Measurements from ENCODE around the gene BRCC3.
A peak's percentile ranks its signal among the peaks of the same experiment; 100 is the strongest.

Gene BRCC3

GRCh38 chrX:155046129-155046810 lies 25.0 kb upstream of the BRCC3 start:
- Histone ChIP-seq H3K4me1 (ENCODE audit: insufficient read depth, low read length) (no peaks in the 10 kb centered on the region), H3K36me3 (ENCODE audit: insufficient read depth, low read length) (no peaks in the 10 kb centered on the region), H3K9me3 (ENCODE audit: insufficient read depth, low read depth, low read length) (no peaks in the 10 kb centered on the region), H3K9ac (ENCODE audit: low read depth, low read length) (no peak overlapping the region), H3K27me3 (ENCODE audit: insufficient read depth, low read length) (no peaks in the 10 kb centered on the region), H3K27ac (ENCODE audit: low read depth, low read length) (no peak overlapping the region), H3K4me3 (ENCODE audit: low read length) (no peak overlapping the region)
- 97% methylated on average over 5 of the region's 6 CpGs for whole genome bisulfite sequencing

DNA sequence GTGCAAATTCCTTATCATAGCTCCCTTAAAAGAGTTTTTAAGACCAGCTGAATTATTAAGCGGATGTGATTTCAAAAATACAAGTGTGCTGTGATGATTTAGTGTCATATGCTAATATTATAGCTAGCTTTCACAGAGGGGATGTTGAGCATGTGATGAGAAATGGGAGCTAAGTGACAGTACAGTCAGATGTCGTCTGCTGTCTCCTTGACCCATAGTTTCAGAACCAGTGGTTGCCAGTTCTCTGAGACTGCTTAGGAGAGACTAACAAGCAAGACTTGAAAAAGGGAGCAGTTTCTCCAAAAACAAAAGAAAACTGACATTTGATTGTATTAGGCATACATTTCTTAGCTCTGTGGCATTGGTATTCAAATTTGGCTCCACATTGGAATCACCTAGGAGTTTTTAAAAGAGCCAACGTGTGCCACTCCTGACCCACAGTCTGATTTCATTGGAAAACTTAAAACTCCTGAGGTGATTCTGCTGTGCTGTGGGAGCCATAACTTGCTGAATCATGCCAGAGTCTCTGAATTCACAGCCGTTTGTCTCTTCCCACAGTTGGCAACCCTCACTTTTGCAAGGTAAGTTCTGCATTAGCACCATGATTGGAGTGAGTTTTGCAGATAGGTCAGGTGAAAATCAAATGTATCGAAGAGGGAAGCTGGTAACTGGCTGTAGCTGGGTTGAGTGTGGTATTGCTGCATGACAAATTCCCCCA lies 24.3 kb upstream of the BRCC3 start:
- Histone ChIP-seq H3K4me3 (ENCODE audit: low read length) (no peak overlapping the region), H3K4me1 (ENCODE audit: insufficient read depth, low read length) (no peaks in the 10 kb centered on the region), H3K9ac (ENCODE audit: low read depth, low read length) (no peak overlapping the region), H3K27me3 (ENCODE audit: insufficient read depth, low read length) (no peaks in the 10 kb centered on the region), H3K27ac (ENCODE audit: low read depth, low read length) (no peak overlapping the region), H3K9me3 (ENCODE audit: insufficient read depth, low read depth, low read length) (no peaks in the 10 kb centered on the region), H3K36me3 (ENCODE audit: insufficient read depth, low read length) (peaks cover 4% of the 10 kb centered on the region; the same call in 1 of the 2 replicates)
- WGBS: 81% methylated on average over 4 of the region's 5 CpGs

- no peaks in the 10 kb centered on the region for H3K4me1 ChIP-seq (ENCODE audit: insufficient read depth, low read length)
- H3K4me3 ChIP-seq (ENCODE audit: low read length): no peak overlapping the region
- 16% methylated on average over 6 of the region's 9 CpGs for WGBS
- no peak overlapping the region for H3K9ac ChIP-seq (ENCODE audit: low read depth, low read length)
- H3K36me3 ChIP-seq (ENCODE audit: insufficient read depth, low read length): peaks cover 4% of the 10 kb centered on the region; the same call in 1 of the 2 replicates
- no peak overlapping the region for H3K27ac ChIP-seq (ENCODE audit: low read depth, low read length)
- H3K9me3 ChIP-seq (ENCODE audit: insufficient read depth, low read depth, low read length): no peaks in the 10 kb centered on the region
- no peaks in the 10 kb centered on the region for H3K27me3 ChIP-seq (ENCODE audit: insufficient read depth, low read length)
These were observed 22.2 kb upstream of the BRCC3 start for GRCh38 chrX:155048977-155049619.

GRCh38 chrX:155052738-155053498 lies 18.4 kb upstream of the BRCC3 start:
- Histone ChIP-seq H3K27ac (ENCODE audit: low read depth, low read length) (no peak overlapping the region), H3K9ac (ENCODE audit: low read depth, low read length) (no peak overlapping the region), H3K9me3 (ENCODE audit: insufficient read depth, low read depth, low read length) (no peaks in the 10 kb centered on the region), H3K27me3 (ENCODE audit: insufficient read depth, low read length) (no peaks in the 10 kb centered on the region), H3K4me1 (ENCODE audit: insufficient read depth, low read length) (no peaks in the 10 kb centered on the region), H3K4me3 (ENCODE audit: low read length) (no peak overlapping the region), H3K36me3 (ENCODE audit: insufficient read depth, low read length) (peaks cover 4% of the 10 kb centered on the region; the same call in 1 of the 2 replicates)
- 93% methylated on average over 5 of the region's 5 CpGs for WGBS

DNA sequence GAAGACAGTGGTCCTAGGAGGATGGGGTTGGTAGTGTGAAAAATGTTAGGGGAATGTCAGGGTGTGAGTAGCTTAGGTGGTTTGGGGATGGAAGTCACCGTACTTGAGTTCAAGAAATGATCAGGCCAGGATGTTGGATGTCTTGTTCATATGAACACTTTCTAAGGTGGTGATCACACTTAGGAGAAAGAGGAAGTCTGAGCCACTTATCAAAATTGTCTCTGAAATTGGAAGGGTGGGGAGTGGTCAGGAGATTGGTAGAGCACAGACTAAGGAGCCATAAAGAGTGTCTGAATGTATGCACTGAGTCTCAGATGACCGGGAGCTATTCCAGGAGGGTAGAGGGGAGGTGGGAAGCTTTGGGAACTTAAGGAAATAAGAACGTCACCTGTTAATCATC lies 17.7 kb upstream of the BRCC3 start:
- 93% methylated on average over 3 of the region's 3 CpGs for WGBS
- Histone ChIP-seq H3K9ac (ENCODE audit: low read depth, low read length) (no peak overlapping the region), H3K27me3 (ENCODE audit: insufficient read depth, low read length) (no peaks in the 10 kb centered on the region)

GRCh38 chrX:155054255-155054654 lies 17.1 kb upstream of the BRCC3 start:
- H3K36me3 ChIP-seq (ENCODE audit: insufficient read depth, low read length): peaks cover 4% of the 10 kb centered on the region; the same call in 1 of the 2 replicates
- no peaks in the 10 kb centered on the region for H3K4me1 ChIP-seq (ENCODE audit: insufficient read depth, low read length)
- no peak overlapping the region for H3K4me3 ChIP-seq (ENCODE audit: low read length)
- 95% methylated on average over 1 of the region's 4 CpGs for WGBS
- H3K27ac ChIP-seq (ENCODE audit: low read depth, low read length): no peak overlapping the region
- no peaks in the 10 kb centered on the region for H3K9me3 ChIP-seq (ENCODE audit: insufficient read depth, low read depth, low read length)
- H3K27me3 ChIP-seq (ENCODE audit: insufficient read depth, low read length): no peaks in the 10 kb centered on the region
- H3K9ac ChIP-seq (ENCODE audit: low read depth, low read length): no peak overlapping the region

More for the DNA sequence above, 17.7 kb upstream of the BRCC3 start:
- H3K4me3 ChIP-seq (ENCODE audit: low read length): no peak overlapping the region
- no peaks in the 10 kb centered on the region for H3K4me1 ChIP-seq (ENCODE audit: insufficient read depth, low read length)
- peaks cover 4% of the 10 kb centered on the region; the same call in 1 of the 2 replicates for H3K36me3 ChIP-seq (ENCODE audit: insufficient read depth, low read length)
- no peaks in the 10 kb centered on the region for H3K9me3 ChIP-seq (ENCODE audit: insufficient read depth, low read depth, low read length)
- H3K27ac ChIP-seq (ENCODE audit: low read depth, low read length): no peak overlapping the region

DNA sequence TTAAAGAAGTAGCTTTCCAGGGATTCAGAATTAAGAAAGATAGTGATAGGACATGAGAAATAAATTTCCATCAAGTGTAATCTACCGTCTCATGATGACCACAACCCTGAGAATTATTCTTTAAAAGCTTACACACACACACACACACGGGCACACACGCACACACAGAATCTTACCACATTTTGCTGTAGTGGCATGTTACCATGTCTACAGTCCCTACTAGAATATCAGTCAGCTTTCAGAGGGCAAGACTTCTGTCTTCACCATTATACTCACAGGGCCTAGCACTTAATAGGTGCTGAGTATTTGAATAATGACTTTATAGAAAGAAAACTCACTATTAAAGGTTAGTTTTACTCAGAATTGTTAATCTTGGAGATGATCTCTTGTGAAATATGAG lies 15.8 kb upstream of the BRCC3 start:
- no peak overlapping the region for H3K4me3 ChIP-seq (ENCODE audit: low read length)
- H3K27me3 ChIP-seq (ENCODE audit: insufficient read depth, low read length): no peaks in the 10 kb centered on the region
- 97% methylated on average over 3 of the region's 3 CpGs for WGBS
- H3K9ac ChIP-seq (ENCODE audit: low read depth, low read length): no peak overlapping the region
- no peaks in the 10 kb centered on the region for H3K4me1 ChIP-seq (ENCODE audit: insufficient read depth, low read length)
- H3K27ac ChIP-seq (ENCODE audit: low read depth, low read length): no peak overlapping the region
- peaks cover 12% of the 10 kb centered on the region for H3K36me3 ChIP-seq (ENCODE audit: insufficient read depth, low read length)
- H3K9me3 ChIP-seq (ENCODE audit: insufficient read depth, low read depth, low read length): no peaks in the 10 kb centered on the region

DNA sequence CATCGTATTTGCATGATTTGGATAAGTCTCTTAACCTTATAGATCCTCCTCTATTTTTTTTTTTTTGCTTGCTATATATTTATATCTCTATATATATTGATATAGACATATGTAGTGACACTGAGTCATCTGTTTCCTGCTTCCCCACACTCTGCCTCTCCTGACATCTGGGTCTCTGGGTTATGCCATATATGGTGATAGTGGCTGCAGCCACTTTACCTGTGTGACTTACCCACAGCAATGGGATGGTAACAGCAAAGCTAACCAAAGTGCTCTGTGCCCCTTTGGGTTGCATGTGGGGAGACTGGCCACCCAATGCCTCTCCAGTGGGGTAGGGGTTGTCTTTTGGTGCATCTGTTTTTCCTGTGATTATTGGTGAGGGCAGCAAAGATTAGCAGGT lies 14.8 kb upstream of the BRCC3 start:
- Histone ChIP-seq H3K36me3 (ENCODE audit: insufficient read depth, low read length) (peaks cover 17% of the 10 kb centered on the region), H3K4me3 (ENCODE audit: low read length) (no peak overlapping the region), H3K9me3 (ENCODE audit: insufficient read depth, low read depth, low read length) (no peaks in the 10 kb centered on the region), H3K27me3 (ENCODE audit: insufficient read depth, low read length) (no peaks in the 10 kb centered on the region), H3K4me1 (ENCODE audit: insufficient read depth, low read length) (no peaks in the 10 kb centered on the region), H3K9ac (ENCODE audit: low read depth, low read length) (no peak overlapping the region), H3K27ac (ENCODE audit: low read depth, low read length) (no peak overlapping the region)
- WGBS: no CpG with 5 or more reads among the region's 1 CpG

DNA sequence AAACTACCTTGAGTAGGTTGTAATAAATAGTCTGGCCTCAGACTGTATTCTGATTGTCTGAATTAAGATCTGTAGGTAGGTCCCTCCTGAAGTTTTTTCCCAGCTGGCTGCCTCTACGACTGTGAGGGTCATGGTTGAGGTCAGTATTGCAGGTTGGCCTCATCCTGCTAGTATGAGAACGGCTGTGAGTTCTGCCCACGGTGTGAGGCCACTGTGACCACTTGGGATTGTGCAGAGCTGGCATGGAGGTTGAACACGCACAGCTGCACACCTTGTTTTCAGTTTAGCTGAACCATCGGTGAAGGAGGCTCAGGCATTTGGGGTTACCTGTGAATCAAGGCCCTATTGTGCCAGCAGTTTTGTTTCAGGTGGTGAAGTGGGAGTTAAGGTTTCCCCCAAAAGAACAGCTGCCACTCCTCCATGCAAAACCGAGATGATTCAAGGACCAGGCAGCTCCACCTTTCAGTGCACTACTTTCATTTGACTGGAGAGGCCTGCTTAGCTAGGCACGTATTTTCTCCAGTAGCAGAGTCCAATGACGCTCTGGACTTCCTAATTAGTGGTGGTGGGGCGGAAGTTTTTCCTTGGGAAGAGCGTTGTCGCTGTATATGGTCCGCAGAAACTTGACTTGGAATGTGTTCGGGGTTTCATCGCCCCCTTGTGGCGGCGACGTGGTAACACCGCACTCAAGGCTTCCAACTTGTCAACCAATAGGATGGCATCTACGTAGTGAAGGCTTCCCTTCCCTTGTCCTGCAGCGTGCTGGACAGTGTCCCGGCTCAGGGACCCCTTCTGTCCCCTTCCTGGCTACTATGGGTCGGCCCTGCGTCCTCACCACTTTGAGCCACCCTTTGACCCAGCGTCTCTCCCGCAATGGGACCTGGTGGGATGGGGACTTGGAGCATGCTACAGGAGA lies 14.2 kb upstream of the BRCC3 start:
- Histone ChIP-seq H3K36me3 (ENCODE audit: insufficient read depth, low read length) (peaks cover 17% of the 10 kb centered on the region), H3K27me3 (ENCODE audit: insufficient read depth, low read length) (no peaks in the 10 kb centered on the region), H3K4me1 (ENCODE audit: insufficient read depth, low read length) (no peaks in the 10 kb centered on the region), H3K27ac (ENCODE audit: low read depth, low read length) (no peak overlapping the region), H3K9me3 (ENCODE audit: insufficient read depth, low read depth, low read length) (no peaks in the 10 kb centered on the region), H3K4me3 (ENCODE audit: low read length) (peak overlapping the region; percentile 35), H3K9ac (ENCODE audit: low read depth, low read length) (no peak overlapping the region)
- 25% methylated on average over 24 of the region's 25 CpGs for WGBS

- H3K36me3 ChIP-seq (ENCODE audit: insufficient read depth, low read length): peaks cover 17% of the 10 kb centered on the region
- H3K9ac ChIP-seq (ENCODE audit: low read depth, low read length): no peak overlapping the region
- 93% methylated on average over 3 of the region's 4 CpGs for WGBS
These were observed 9.5 kb upstream of the BRCC3 start for GRCh38 chrX:155061760-155062159.

More at GRCh38 chrX:155061760-155062159, 9.5 kb upstream of the BRCC3 start:
- Histone ChIP-seq H3K27ac (ENCODE audit: low read depth, low read length) (no peak overlapping the region), H3K4me1 (ENCODE audit: insufficient read depth, low read length) (no peaks in the 10 kb centered on the region), H3K27me3 (ENCODE audit: insufficient read depth, low read length) (no peaks in the 10 kb centered on the region), H3K9me3 (ENCODE audit: insufficient read depth, low read depth, low read length) (no peaks in the 10 kb centered on the region), H3K4me3 (ENCODE audit: low read length) (no peak overlapping the region)

Measured in HUES64 (cell line).